ENCODE results near the gene EPGN. TPM values are rescaled to one million over a fixed set of nuclear protein-coding genes. Genes with fewer than 3 reads are reported as not detected.

The EPGN gene
- total RNA-seq, 1 donor = 0.43 TPM

DNA sequence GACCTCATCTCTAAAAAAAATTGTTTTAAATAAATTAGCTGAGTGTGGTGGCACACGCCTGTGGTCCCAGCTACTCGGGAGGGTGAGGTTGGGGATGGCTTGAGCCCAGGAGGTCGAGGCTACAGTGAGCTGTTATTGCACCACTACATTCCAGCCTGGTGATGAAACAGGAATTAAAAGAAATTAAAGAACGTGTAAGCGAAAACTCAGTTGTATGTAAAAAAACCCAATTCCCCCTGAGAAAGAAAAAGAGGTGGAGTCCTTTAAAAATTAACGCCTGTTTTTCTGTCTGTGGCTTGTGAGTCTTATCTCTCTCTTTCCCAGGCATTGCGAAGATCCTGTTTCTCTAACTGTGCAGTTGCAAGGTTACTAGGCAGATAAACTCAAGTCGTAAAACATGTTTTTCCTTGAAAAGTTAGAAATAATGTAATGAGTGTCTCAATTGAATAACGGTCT, 22.1 kb downstream of the EPGN start:
- TF ChIP-seq, protein P1, sequence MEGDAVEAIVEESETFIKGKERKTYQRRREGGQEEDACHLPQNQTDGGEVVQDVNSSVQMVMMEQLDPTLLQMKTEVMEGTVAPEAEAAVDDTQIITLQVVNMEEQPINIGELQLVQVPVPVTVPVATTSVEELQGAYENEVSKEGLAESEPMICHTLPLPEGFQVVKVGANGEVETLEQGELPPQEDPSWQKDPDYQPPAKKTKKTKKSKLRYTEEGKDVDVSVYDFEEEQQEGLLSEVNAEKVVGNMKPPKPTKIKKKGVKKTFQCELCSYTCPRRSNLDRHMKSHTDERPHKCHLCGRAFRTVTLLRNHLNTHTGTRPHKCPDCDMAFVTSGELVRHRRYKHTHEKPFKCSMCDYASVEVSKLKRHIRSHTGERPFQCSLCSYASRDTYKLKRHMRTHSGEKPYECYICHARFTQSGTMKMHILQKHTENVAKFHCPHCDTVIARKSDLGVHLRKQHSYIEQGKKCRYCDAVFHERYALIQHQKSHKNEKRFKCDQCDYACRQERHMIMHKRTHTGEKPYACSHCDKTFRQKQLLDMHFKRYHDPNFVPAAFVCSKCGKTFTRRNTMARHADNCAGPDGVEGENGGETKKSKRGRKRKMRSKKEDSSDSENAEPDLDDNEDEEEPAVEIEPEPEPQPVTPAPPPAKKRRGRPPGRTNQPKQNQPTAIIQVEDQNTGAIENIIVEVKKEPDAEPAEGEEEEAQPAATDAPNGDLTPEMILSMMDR (IDR thresholded peaks at IDR 0.05; ENCODE audit: insufficient read depth, low read depth, low read length) = no peak
- peak; percentile 66 for DNase-seq (ENCODE audit: low read depth)
- H3K4me3 ChIP-seq (ENCODE audit: low read depth, low read length) = no peak overlapping the region

DNA sequence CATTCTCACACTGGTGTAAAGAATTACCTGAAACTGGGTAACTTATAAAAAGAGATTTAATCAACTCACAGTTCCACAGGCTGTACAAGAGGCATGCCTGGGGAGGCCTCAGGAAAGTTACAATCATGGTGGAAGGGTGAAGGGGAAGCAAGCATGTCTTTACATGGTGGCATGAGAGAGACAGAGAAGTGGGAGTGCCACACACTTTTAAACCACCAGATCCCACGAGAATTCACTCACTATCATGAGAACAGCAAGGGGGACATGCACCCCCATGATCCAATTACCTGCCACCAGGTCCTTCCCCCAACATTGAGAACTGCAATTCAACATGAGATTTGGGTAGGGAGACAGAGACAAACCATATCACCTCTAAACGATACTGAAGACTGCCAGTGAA, 23.0 kb downstream of the EPGN start:
- TF ChIP-seq, protein P1 (IDR thresholded peaks at IDR 0.05; ENCODE audit: insufficient read depth, low read depth, low read length) = no peak

DNA sequence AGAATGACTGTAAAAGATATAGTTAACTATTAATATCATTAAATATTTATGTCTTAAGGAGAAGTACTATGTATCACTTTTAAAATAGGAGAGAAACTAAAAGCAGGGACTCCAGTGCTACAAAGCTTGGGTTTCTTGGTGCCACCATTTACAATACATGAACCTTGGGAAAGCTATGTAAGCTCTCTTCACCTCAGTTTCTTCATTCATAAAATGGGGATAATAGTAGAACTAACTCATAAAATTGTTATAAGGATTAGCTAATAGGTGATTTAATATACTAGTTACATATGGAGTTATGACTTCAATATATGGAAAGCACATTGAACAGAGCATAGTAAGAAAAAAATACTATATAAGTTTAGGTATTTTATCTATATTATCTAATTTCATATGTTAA, 23.7 kb downstream of the EPGN start:
- TF ChIP-seq, protein P1 (IDR thresholded peaks at IDR 0.05; ENCODE audit: insufficient read depth, low read depth, low read length) = no peak
- no peak for DNase-seq (ENCODE audit: low read depth)
- no peak overlapping the region for H3K4me3 ChIP-seq (ENCODE audit: low read depth, low read length)

More for the DNA sequence above, 23.0 kb downstream of the EPGN start:
- DNase-seq (ENCODE audit: low read depth) = no peak
- no peak overlapping the region for H3K4me3 ChIP-seq (ENCODE audit: low read depth, low read length)

DNA sequence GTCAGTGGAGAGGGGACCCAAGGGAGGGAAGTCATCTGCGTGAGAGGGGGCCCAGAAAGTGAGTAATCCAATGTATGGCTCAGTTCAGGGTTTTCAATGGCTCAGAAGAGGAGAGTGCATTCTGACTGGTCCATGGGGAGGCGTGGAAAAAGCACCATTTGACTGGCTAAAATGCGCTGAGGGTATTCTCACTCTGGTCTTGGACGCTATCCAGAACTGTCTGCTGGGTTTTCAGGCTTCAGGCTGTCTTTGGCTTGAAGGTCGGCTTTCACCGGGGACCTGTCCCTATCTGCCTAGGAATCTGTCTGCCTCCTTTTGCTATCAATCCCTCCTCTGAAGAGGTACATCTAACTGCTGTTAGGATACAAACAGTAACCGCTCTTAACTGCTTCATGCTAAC, 26.4 kb downstream of the EPGN start:
- TF ChIP-seq, protein P1 (IDR thresholded peaks at IDR 0.05; ENCODE audit: insufficient read depth, low read depth, low read length) = no peak
- no peak overlapping the region for H3K4me3 ChIP-seq (ENCODE audit: low read depth, low read length)
- no peak for DNase-seq (ENCODE audit: low read depth)

DNA sequence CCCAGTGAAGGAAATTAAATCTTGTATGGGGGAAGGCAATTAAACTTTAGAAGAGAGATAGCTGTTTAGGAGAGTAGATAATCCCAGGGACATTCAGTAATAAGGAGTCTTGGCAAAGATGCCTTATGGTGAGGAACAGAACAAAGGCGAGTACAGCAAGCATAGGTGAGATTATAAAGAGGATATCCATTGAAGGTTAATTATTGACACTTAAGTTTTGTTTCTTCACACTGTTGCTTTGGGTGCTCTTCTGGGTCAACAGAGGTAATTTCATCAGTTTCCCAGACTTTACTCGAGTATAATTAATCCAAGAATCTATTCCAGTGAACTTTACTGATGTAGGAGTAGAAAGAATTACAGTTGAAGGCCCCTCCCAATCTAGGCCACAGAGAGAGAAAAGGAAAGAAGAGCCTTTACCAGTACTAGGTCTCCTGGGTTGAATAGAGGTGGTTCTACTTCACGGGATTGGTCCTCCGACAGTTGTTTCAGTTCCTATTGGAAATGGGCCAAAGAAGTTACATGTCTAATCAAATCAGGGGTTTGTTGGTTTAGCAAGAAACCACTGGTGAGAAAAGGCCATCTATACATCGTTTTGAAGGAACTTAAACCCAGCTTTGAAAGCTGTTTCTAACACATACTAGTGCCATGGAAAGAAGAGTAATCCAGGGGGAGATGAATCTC, 27.2 kb downstream of the EPGN start:
- no peak for DNase-seq (ENCODE audit: low read depth)
- TF ChIP-seq, protein P1 (IDR thresholded peaks at IDR 0.05; ENCODE audit: insufficient read depth, low read depth, low read length) = no peak
- H3K4me3 ChIP-seq (ENCODE audit: low read depth, low read length) = no peak overlapping the region

DNA sequence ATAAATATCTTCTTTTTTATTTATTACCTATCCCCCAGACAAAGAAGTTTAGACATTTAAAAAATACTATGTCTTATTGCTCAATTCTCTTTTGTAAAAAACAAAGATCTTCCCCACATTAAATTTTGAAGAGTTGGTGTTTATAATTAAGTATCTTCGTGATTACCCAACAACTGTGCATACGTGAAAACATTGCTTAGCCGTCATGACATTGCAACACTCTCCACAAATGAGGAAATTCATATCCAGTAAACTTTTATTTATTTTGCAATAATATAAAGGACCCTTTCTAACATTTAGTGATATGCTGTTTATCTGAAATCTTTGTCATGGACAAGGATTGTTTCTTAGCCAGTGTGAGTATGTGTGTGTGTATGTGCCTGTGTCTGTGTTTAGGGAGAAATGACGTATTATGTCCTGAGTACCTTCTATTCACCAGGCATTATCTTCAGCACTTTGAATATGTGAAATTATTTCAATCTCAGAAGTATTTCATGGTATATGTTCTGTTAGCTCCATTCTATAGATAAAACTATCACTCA, 30.6 kb downstream of the EPGN start:
- H3K4me3 ChIP-seq (ENCODE audit: low read depth, low read length) = no peak overlapping the region
- DNase-seq (ENCODE audit: low read depth) = peak; percentile 92
- TF ChIP-seq, protein P1 (IDR thresholded peaks at IDR 0.05; ENCODE audit: insufficient read depth, low read depth, low read length) = no peak

Data from fibroblast of villous mesenchyme (primary cell).